ENCODE measurements around the gene NEO1. TPM values are rescaled to one million over a fixed set of nuclear protein-coding genes. Genes with fewer than 3 reads are reported as not detected.

Gene NEO1
- total RNA-seq, 4 donors from 2014 or later, result 27.1 to 39.6 (median 28.8) TPM

DNA sequence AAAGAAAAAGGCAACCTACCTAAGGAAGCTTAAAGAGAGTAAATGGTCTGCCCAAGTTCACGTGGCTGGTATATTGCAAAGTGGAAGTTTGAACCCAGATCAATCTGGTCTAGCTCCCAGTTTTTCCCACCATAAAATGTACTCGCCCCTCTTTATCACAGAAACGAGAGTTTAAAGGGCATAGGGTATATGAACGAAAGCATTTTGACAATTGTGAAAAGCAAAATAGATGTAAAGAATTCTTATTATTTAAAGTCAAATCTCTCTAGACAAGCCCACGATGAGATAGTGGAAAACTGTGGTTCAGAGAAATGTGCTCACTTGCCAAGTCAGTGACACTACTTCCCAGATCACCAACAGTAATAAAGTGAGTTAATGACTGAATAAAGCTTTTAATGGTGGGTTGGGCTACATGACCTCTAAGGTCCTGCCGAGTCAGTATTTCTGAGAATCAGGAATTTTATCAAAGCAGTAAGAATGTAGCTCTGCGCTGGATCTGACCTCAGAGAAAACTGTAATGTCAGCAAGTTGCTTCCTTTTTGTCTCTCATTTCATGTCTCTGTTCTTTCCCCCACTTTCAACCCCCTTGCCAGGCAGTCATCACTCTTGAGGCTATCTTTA lies 23.3 kb upstream of the NEO1 start:
- no peaks in the 10 kb centered on the region for H3K27me3 ChIP-seq
- H3K36me3 ChIP-seq, result no peaks in the 10 kb centered on the region
- no peak overlapping the region for H3K4me3 ChIP-seq (replicated peaks in 1 of 3)
- WGBS, 2 donors, result 70 to 78% methylated on average over 7 of the region's 7 CpGs
- no peaks in the 10 kb centered on the region for H3K9me3 ChIP-seq
- DNase-seq, result no peak
- peaks cover 0 to 8% of the 10 kb centered on the region in 2 donors for H3K4me1 ChIP-seq
- intact Hi-C loops (cut with DNase I), result no loop called here
- no peak for TF ChIP-seq POLR2A (IDR thresholded peaks at IDR 0.05)
- TF ChIP-seq, protein P1, sequence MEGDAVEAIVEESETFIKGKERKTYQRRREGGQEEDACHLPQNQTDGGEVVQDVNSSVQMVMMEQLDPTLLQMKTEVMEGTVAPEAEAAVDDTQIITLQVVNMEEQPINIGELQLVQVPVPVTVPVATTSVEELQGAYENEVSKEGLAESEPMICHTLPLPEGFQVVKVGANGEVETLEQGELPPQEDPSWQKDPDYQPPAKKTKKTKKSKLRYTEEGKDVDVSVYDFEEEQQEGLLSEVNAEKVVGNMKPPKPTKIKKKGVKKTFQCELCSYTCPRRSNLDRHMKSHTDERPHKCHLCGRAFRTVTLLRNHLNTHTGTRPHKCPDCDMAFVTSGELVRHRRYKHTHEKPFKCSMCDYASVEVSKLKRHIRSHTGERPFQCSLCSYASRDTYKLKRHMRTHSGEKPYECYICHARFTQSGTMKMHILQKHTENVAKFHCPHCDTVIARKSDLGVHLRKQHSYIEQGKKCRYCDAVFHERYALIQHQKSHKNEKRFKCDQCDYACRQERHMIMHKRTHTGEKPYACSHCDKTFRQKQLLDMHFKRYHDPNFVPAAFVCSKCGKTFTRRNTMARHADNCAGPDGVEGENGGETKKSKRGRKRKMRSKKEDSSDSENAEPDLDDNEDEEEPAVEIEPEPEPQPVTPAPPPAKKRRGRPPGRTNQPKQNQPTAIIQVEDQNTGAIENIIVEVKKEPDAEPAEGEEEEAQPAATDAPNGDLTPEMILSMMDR (IDR thresholded peaks at IDR 0.05), result no peak
- H3K27ac ChIP-seq, result no peak overlapping the region

DNA sequence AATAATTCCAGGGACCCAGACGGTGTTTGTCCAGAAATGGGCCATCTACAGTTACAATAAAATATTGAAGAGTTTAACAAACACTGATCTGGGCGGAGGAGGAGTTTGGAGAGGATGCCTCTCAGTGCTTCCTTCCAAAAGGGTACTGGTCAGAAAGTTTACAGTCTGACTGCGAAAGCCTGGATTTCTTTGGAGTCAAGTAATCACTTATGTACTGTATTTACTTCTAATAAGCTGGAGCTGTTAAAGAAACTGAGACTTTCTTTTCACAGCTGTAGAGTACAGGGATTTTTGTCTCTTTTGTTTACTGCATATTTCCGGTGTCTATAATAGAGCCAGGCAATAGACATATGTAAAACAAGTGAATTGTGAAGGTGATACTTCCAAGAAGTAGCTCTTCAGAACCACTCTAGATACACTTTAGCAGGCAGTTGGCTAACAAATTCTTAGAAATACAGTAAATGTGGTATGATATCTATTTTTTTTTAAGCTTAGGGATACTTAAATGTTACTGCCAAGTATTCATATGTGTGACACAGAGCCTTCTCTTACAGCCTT lies 22.1 kb upstream of the NEO1 start:
- Histone ChIP-seq H3K4me3 (replicated peaks in 1 of 3) (no peak overlapping the region), H3K4me1 (peaks cover 0 to 4% of the 10 kb centered on the region in 2 donors), H3K36me3 (no peaks in the 10 kb centered on the region), H3K27me3 (no peaks in the 10 kb centered on the region), H3K9me3 (no peaks in the 10 kb centered on the region), H3K27ac (no peak overlapping the region)
- intact Hi-C loops (cut with DNase I), result no loop called here
- DNase-seq, result no peak
- 58 to 66% methylated on average over 4 of the region's 4 CpGs for WGBS, 2 donors
- TF ChIP-seq, protein P1 (IDR thresholded peaks at IDR 0.05), result no peak
- no peak for TF ChIP-seq POLR2A (IDR thresholded peaks at IDR 0.05)

DNA sequence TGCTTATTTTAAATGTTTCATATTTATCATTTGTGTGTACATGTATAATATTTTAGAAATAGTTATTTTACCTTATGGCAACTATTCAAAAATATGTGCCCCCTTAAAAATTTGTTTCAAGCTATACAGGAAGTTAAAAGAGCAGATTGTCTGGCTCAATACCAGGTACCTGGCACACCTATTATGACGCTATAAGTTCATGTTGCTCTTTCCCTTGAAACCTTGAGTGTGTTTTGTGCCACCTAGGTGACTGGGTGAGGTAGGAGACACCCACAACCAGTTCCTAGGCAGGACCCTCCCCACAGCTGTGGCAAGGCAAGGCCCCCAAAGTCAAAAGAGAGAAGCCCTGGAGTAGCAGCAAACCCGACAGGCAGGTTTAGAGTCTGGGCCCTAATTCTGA lies 20.6 kb upstream of the NEO1 start:
- no peaks in the 10 kb centered on the region for H3K27me3 ChIP-seq
- 93 to 94% methylated on average over 2 of the region's 2 CpGs for WGBS, 2 donors
- intact Hi-C loops (cut with DNase I), result no loop called here
- no peak for TF ChIP-seq POLR2A (IDR thresholded peaks at IDR 0.05)
- TF ChIP-seq, protein P1 (IDR thresholded peaks at IDR 0.05), result no peak
- H3K27ac ChIP-seq, result no peak overlapping the region
- no peaks in the 10 kb centered on the region for H3K36me3 ChIP-seq
- no peaks in the 10 kb centered on the region for H3K9me3 ChIP-seq
- no peak overlapping the region for H3K4me3 ChIP-seq (replicated peaks in 1 of 3)
- no peak for DNase-seq
- H3K4me1 ChIP-seq, result peaks cover 0 to 4% of the 10 kb centered on the region in 2 donors

DNA sequence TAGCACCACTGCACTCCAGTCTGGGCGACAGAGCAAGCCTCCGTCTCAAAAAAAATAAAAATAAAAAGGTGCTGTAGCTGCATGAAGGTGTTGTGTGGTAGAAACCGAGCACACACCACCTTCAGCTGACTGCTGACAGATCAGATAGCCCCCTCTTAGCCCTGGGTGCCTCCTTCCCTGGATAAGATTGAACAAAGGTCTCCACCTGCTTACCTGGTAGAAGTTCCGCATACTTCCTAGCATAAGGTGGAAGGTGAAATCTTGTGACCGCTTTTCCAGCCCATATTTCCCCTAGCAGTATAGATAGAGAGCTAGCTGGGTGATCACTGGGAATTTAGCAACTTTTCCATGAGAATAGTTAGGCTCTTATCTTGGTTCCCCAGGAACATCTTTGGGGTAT lies 18.7 kb upstream of the NEO1 start:
- WGBS, 2 donors, result 88 to 89% methylated on average over 5 of the region's 5 CpGs
- Histone ChIP-seq H3K4me3 (replicated peaks in 1 of 3) (no peak overlapping the region), H3K27ac (no peak overlapping the region), H3K4me1 (peaks cover 0 to 4% of the 10 kb centered on the region in 2 donors), H3K9me3 (no peaks in the 10 kb centered on the region), H3K36me3 (no peaks in the 10 kb centered on the region), H3K27me3 (no peaks in the 10 kb centered on the region)
- intact Hi-C loops (cut with DNase I), result no loop called here
- TF ChIP-seq, protein P1 (IDR thresholded peaks at IDR 0.05), result no peak
- no peak for TF ChIP-seq POLR2A (IDR thresholded peaks at IDR 0.05)
- no peak for DNase-seq

DNA sequence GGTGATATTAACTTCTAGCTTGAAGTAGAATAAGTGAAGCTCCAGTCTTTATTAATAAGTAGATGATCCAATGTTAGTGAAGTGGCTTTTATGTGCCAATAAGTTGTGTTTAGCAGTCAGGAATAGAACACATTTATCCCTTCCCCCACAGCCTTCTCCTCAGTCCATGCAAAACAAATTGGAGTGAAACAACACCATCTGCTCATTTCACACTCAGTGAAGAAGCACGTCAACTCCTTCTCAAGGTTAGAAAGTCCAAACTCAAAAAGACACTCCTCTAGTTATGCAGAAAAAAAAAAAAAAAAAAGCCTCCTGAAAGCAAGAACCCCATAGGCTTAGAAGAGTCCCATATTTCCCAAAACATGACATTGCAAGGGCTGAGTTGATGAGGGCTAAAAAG lies 18.0 kb upstream of the NEO1 start:
- TF ChIP-seq POLR2A (IDR thresholded peaks at IDR 0.05), result no peak
- peaks cover 0 to 4% of the 10 kb centered on the region in 2 donors for H3K4me1 ChIP-seq
- DNase-seq, result no peak
- WGBS, 2 donors, result 69 to 86% methylated on average over 1 of the region's 1 CpG
- no peaks in the 10 kb centered on the region for H3K27me3 ChIP-seq
- no peaks in the 10 kb centered on the region for H3K36me3 ChIP-seq
- H3K9me3 ChIP-seq, result no peaks in the 10 kb centered on the region
- no peak overlapping the region for H3K4me3 ChIP-seq (replicated peaks in 1 of 3)
- H3K27ac ChIP-seq, result no peak overlapping the region
- intact Hi-C loops (cut with DNase I), result no loop called here
